OCI-LY7 (cell line): ENCODE measurements around the gene SMOC2. TPM values are rescaled to one million over a fixed set of nuclear protein-coding genes. Genes with fewer than 3 reads are reported as not detected.

Source experiments
- BruUV-seq: library from RNA; stranded (reverse); fragments of 400-500 nt; replicated peaks from 2 replicates; lab custom pipeline; 2021; lab: Mats Ljungman, UMichigan
- CTCF ChIA-PET: fragments of 300-600 bp; sonication (Branson Sonifier 250); formaldehyde crosslinking; loops from one replicate; lab custom pipeline; 2022; ENCODE audit warnings: antibody characterized with exemption; ENCODE audit not compliant: unreplicated experiment; lab: Charles Lee
- POLR2A ChIA-PET: fragments of 300-600 bp; sonication (Branson Sonifier 250); formaldehyde crosslinking; loops from one replicate; lab custom pipeline; 2022; ENCODE audit warnings: antibody characterized with exemption; lab: Charles Lee
- DNase-seq: peaks from one replicate; pipeline ENCODE4 v3.0.0-alpha.2; 2015; ENCODE audit warnings: low spot score
- H2AFZ ChIP-seq: fragments of 200-600 bp; sonication (generic), shearing (Covaris generic); 2 replicates; pipeline ENCODE4 v1.6.1; 2014; ENCODE audit warnings: mild to moderate bottlenecking, antibody characterized with exemption, low read length, moderate library complexity
- H3K27ac ChIP-seq: fragments of 200-600 bp; sonication (generic); 2 replicates; pipeline ENCODE4 v1.5.1; 2014; ENCODE audit warnings: mixed run types, low read depth, mild to moderate bottlenecking, moderate library complexity, low read length, inconsistent platforms; ENCODE audit not compliant: poor library complexity, severe bottlenecking
- H3K36me3 ChIP-seq: fragments of 200-600 bp; sonication (generic); 2 replicates; pipeline ENCODE4 v1.6.1; 2014; ENCODE audit warnings: mild to moderate bottlenecking, antibody characterized with exemption, low read length, moderate library complexity, mixed read lengths; ENCODE audit not compliant: insufficient read depth
- H3K4me1 ChIP-seq: fragments of 200-600 bp; sonication (generic); 2 replicates; pipeline ENCODE4 v1.5.1; 2014; ENCODE audit warnings: mild to moderate bottlenecking, low read length; ENCODE audit not compliant: insufficient read depth, poor library complexity, severe bottlenecking
- H3K4me2 ChIP-seq: fragments of 200-600 bp; sonication (generic); 2 replicates; pipeline ENCODE4 v1.6.1; 2014; ENCODE audit warnings: mild to moderate bottlenecking, low read length
- H3K4me3 ChIP-seq: fragments of 200-600 bp; sonication (generic); 2 replicates; pipeline ENCODE4 v1.5.1; 2014; ENCODE audit warnings: mild to moderate bottlenecking, low read depth, low read length; ENCODE audit not compliant: poor library complexity, severe bottlenecking
- H3K79me2 ChIP-seq: fragments of 200-600 bp; sonication (generic); 2 replicates; pipeline ENCODE4 v1.6.1; 2016; ENCODE audit warnings: low read depth, mild to moderate bottlenecking, low read length, moderate library complexity, mixed read lengths; ENCODE audit not compliant: insufficient read depth
- H3K9me2 ChIP-seq: fragments of 200-600 bp; sonication (generic); 2 replicates; pipeline ENCODE4 v1.6.1; 2016; ENCODE audit warnings: mild to moderate bottlenecking, low read length, mixed read lengths; ENCODE audit not compliant: insufficient read depth
- H3K9me3 ChIP-seq: fragments of 200-600 bp; sonication (generic); 2 replicates; pipeline ENCODE4 v1.6.1; 2014; ENCODE audit warnings: mild to moderate bottlenecking, mixed run types, low read length, mixed read lengths
- H4K20me1 ChIP-seq: fragments of 200-600 bp; sonication (generic); 2 replicates; pipeline ENCODE4 v1.6.1; 2014; ENCODE audit warnings: mild to moderate bottlenecking, antibody characterized with exemption, low read length, moderate library complexity, mixed read lengths; ENCODE audit not compliant: insufficient read depth
- EZH2phosphoT487 ChIP-seq: fragments of 200-600 bp; sonication (generic); IDR thresholded peaks from 2 replicates; pipeline ENCODE4 v1.6.1; 2018; ENCODE audit warnings: low read depth, borderline replicate concordance, mild to moderate bottlenecking, mixed run types, antibody characterized with exemption, low read length, moderate library complexity, mixed read lengths
- intact Hi-C: fragments of 100-400 bp; cut with micrococcal nuclease; formaldehyde crosslinking; loops from one replicate; pipeline ENCODE4 v1.10.0; 2022; ENCODE audit not compliant: unreplicated experiment
- total RNA-seq, 2 experiments: library from RNA; depleted of rRNA in 1 of 2; stranded (reverse); fragments of >200 nt in 1 of 2; shearing (Covaris generic) in 1 of 2; gene quantifications; 2 replicates each; pipeline ENCODE4 v1.2.3, GENCODE V29; 2014 to 2022
- TF ChIP-seq, protein P1 (sequence below): fragments of 200-600 bp; sonication (generic); conservative IDR thresholded peaks from 2 replicates; pipeline ENCODE4 v1.5.1; 2014; ENCODE audit warnings: mild to moderate bottlenecking, antibody characterized with exemption, low read length, moderate library complexity, mixed read lengths

Gene SMOC2
- total RNA-seq, 2 experiments from 2014 or later = not detected

DNA sequence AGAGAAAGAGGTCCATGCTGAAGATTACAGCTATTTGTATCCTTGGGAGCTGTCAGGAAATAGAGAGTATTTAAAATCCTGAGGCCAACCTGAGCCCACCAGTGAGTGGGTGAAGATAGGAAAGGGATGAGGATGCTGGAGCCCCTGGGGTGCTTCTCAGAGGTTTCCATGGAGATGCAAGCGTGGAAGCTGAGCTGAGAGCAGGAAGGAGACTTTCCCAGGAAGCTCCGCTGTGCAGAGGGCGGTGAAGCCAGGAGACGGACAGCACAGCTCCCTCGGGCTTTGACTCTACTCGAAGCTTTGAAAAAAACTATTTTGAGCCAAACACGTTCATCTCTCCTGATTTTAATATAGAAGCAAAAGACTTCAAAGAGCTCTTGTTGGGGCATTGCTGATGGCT lies 222.1 kb downstream of the SMOC2 start:
- Histone ChIP-seq H2AFZ (no peak overlapping the region), H4K20me1 (no peaks in the 10 kb centered on the region), H3K79me2 (no peaks in the 10 kb centered on the region), H3K36me3 (no peaks in the 10 kb centered on the region), H3K9me3 (0 out of 2 replicates have a peak, but pooled peaks cover 7% of the 10 kb centered on the region), H3K4me2 (no peak overlapping the region), H3K4me1 (no peaks in the 10 kb centered on the region), H3K27ac (no peak overlapping the region), H3K9me2 (no peaks in the 10 kb centered on the region), H3K4me3 (no peak overlapping the region)
- ChIA-PET CTCF (no interaction called here), POLR2A (no interaction called here)
- intact Hi-C loops = no loop called here
- no peak for DNase-seq
- no peak for TF ChIP-seq EZH2phosphoT487
- TF ChIP-seq, protein P1, sequence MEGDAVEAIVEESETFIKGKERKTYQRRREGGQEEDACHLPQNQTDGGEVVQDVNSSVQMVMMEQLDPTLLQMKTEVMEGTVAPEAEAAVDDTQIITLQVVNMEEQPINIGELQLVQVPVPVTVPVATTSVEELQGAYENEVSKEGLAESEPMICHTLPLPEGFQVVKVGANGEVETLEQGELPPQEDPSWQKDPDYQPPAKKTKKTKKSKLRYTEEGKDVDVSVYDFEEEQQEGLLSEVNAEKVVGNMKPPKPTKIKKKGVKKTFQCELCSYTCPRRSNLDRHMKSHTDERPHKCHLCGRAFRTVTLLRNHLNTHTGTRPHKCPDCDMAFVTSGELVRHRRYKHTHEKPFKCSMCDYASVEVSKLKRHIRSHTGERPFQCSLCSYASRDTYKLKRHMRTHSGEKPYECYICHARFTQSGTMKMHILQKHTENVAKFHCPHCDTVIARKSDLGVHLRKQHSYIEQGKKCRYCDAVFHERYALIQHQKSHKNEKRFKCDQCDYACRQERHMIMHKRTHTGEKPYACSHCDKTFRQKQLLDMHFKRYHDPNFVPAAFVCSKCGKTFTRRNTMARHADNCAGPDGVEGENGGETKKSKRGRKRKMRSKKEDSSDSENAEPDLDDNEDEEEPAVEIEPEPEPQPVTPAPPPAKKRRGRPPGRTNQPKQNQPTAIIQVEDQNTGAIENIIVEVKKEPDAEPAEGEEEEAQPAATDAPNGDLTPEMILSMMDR = no peak
- BruUV-seq = no TSS peak

DNA sequence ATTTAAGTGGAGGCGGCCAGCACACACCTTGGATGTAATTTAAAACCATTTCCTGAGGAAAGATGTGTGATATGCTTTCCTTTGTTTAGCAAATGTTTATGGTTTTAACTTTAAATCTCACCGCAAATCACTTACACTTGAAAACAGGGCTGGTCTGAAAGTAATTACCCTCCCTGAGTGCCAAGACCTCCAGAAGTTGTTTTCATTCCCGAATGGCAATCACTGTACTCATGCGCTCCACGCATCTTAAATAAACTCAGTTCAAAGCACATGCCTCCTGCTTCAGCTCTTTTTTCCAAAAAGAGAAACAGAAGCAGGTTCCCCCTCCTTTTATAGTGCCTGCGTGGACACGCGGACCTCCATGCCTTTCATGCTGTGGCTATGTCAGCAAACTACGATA lies 224.0 kb downstream of the SMOC2 start:
- H3K4me3 ChIP-seq = no peak overlapping the region
- no peak for DNase-seq
- TF ChIP-seq, protein P1 = no peak
- no peak for TF ChIP-seq EZH2phosphoT487
- H2AFZ ChIP-seq = no peak overlapping the region
- H3K79me2 ChIP-seq = no peaks in the 10 kb centered on the region
- H3K4me2 ChIP-seq = no peak overlapping the region
- H3K9me3 ChIP-seq = 0 out of 2 replicates have a peak, but pooled peaks cover under 1% of the 10 kb centered on the region
- BruUV-seq = no TSS peak
- H4K20me1 ChIP-seq = no peaks in the 10 kb centered on the region
- no peaks in the 10 kb centered on the region for H3K9me2 ChIP-seq
- no peak overlapping the region for H3K27ac ChIP-seq
- no peaks in the 10 kb centered on the region for H3K4me1 ChIP-seq
- intact Hi-C loops = no loop called here
- H3K36me3 ChIP-seq = no peaks in the 10 kb centered on the region
- ChIA-PET CTCF (no interaction called here), POLR2A (no interaction called here)

DNA sequence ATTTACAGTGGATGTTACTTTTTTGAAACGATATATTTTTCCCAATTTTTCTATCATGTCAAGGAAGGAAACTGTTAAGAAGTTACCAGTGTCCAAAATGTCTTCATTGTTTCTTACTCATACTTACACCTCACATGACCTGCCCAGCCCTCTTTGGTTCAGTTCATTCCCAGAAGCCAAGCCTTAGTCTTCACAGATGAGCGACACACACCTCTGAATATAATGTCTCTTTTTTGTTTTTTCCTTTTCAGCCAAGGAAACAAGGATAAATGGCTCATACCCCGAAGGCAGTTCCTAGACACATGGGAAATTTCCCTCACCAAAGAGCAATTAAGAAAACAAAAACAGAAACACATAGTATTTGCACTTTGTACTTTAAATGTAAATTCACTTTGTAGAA lies 225.2 kb downstream of the SMOC2 start:
- intact Hi-C loops = no loop called here
- no peak overlapping the region for H3K27ac ChIP-seq
- no peaks in the 10 kb centered on the region for H3K4me1 ChIP-seq
- no peaks in the 10 kb centered on the region for H4K20me1 ChIP-seq
- DNase-seq = no peak
- no peak overlapping the region for H3K4me3 ChIP-seq
- H3K79me2 ChIP-seq = no peaks in the 10 kb centered on the region
- H3K36me3 ChIP-seq = no peaks in the 10 kb centered on the region
- H3K9me3 ChIP-seq = no peaks in the 10 kb centered on the region
- CTCF ChIA-PET = no interaction called here
- no peaks in the 10 kb centered on the region for H3K9me2 ChIP-seq
- TF ChIP-seq, protein P1 = no peak
- TF ChIP-seq EZH2phosphoT487 = no peak
- no peak overlapping the region for H3K4me2 ChIP-seq
- POLR2A ChIA-PET = no interaction called here
- BruUV-seq = no TSS peak
- H2AFZ ChIP-seq = no peak overlapping the region
